H9 (cell line): ENCODE measurements around the gene DDX25. TPM values are rescaled to one million over a fixed set of nuclear protein-coding genes. Genes with fewer than 3 reads are reported as not detected.

Experiments used
- DNase-seq: peaks from one replicate; pipeline ENCODE4 v3.0.0-alpha.2; 2017
- H2AFZ ChIP-seq: one replicate; pipeline ENCODE4 v1.6.1; 2013; ENCODE audit warnings: mild to moderate bottlenecking, low read length, control low read depth, moderate library complexity
- H2AK5ac ChIP-seq: 2 replicates; pipeline ENCODE4 v1.6.1; 2013; ENCODE audit warnings: low read length, control low read depth, mixed read lengths; ENCODE audit not compliant: insufficient read length
- H2BK120ac ChIP-seq: one replicate; pipeline ENCODE4 v1.6.1; 2013; ENCODE audit warnings: low read depth, mild to moderate bottlenecking, low read length, control low read depth, inconsistent platforms; ENCODE audit not compliant: poor library complexity, severe bottlenecking
- H2BK12ac ChIP-seq: 2 replicates; pipeline ENCODE4 v1.6.1; 2013; ENCODE audit warnings: low read length, control low read depth, mixed read lengths, low read depth; ENCODE audit not compliant: insufficient read length
- H2BK15ac ChIP-seq: 2 replicates; pipeline ENCODE4 v1.6.1; 2013; ENCODE audit warnings: low read depth, low read length, control low read depth
- H2BK20ac ChIP-seq: one replicate; pipeline ENCODE4 v1.6.1; 2013; ENCODE audit warnings: low read depth, mild to moderate bottlenecking, low read length, control low read depth, inconsistent platforms; ENCODE audit not compliant: poor library complexity, severe bottlenecking
- H2BK5ac ChIP-seq: 2 replicates; pipeline ENCODE4 v1.6.1; 2013; ENCODE audit warnings: low read length, control low read depth, mixed read lengths; ENCODE audit not compliant: insufficient read length
- H3K14ac ChIP-seq: 2 replicates; pipeline ENCODE4 v1.6.1; 2013; ENCODE audit warnings: low read length, control low read depth; ENCODE audit not compliant: insufficient read depth
- H3K18ac ChIP-seq: 2 replicates; pipeline ENCODE4 v1.6.1; 2013; ENCODE audit warnings: low read depth, mild to moderate bottlenecking, mixed read lengths, low read length, control low read depth; ENCODE audit not compliant: insufficient read length
- H3K23ac ChIP-seq: 2 replicates; pipeline ENCODE4 v1.6.1; 2013; ENCODE audit warnings: low read length, control low read depth, mixed read lengths, low read depth; ENCODE audit not compliant: insufficient read length
- H3K23me2 ChIP-seq: 2 replicates; pipeline ENCODE4 v1.6.1; 2013; ENCODE audit warnings: low read depth, mild to moderate bottlenecking, mixed read lengths, low read length, control low read depth; ENCODE audit not compliant: insufficient read length, poor library complexity, severe bottlenecking
- H3K27ac ChIP-seq: 2 replicates; pipeline ENCODE4 v1.5.1; 2013; ENCODE audit warnings: low read length, control low read depth, mixed read lengths, low read depth; ENCODE audit not compliant: insufficient read length
- H3K27me3 ChIP-seq: 2 replicates; pipeline ENCODE4 v1.6.1; 2013; ENCODE audit warnings: low read length, control low read depth, inconsistent platforms; ENCODE audit not compliant: insufficient read depth
- H3K4ac ChIP-seq: 2 replicates; pipeline ENCODE4 v1.6.1; 2013; ENCODE audit warnings: low read depth, mild to moderate bottlenecking, control low read depth, inconsistent platforms, low read length, moderate library complexity
- H3K4me1 ChIP-seq: 2 replicates; pipeline ENCODE4 v1.6.1; 2013; ENCODE audit warnings: low read length, control low read depth, inconsistent platforms; ENCODE audit not compliant: insufficient read depth
- H3K4me2 ChIP-seq: 2 replicates; pipeline ENCODE4 v1.6.1; 2013; ENCODE audit warnings: low read length, control low read depth, mixed read lengths; ENCODE audit not compliant: insufficient read length, insufficient read depth
- H3K56ac ChIP-seq: 2 replicates; pipeline ENCODE4 v1.6.1; 2013; ENCODE audit warnings: low read depth, mild to moderate bottlenecking, mixed read lengths, low read length, control low read depth; ENCODE audit not compliant: insufficient read length
- H3K79me1 ChIP-seq: 2 replicates; pipeline ENCODE4 v1.6.1; 2013; ENCODE audit warnings: low read depth, mild to moderate bottlenecking, moderate library complexity, low read length, control low read depth, inconsistent platforms; ENCODE audit not compliant: insufficient read depth, poor library complexity, severe bottlenecking
- H3K79me2 ChIP-seq: 2 replicates; pipeline ENCODE4 v1.6.1; 2013; ENCODE audit warnings: low read length, control low read depth, inconsistent platforms; ENCODE audit not compliant: insufficient read depth
- H3K9ac ChIP-seq: 2 replicates; pipeline ENCODE4 v1.6.1; 2013; ENCODE audit warnings: low read length, control low read depth, mixed read lengths; ENCODE audit not compliant: insufficient read length; ENCODE audit errors: extremely low read depth
- H3K9me3 ChIP-seq: one replicate; pipeline ENCODE4 v1.6.1; 2013; ENCODE audit warnings: low read depth, low read length, inconsistent platforms; ENCODE audit not compliant: control insufficient read depth
- H3T11ph ChIP-seq: one replicate; pipeline ENCODE4 v1.6.1; 2013; ENCODE audit warnings: mild to moderate bottlenecking, low read length, control low read depth, inconsistent platforms
- H4K20me1 ChIP-seq: one replicate; pipeline ENCODE4 v1.6.1; 2013; ENCODE audit not compliant: control insufficient read depth, insufficient read length, insufficient read depth
- H4K5ac ChIP-seq: 2 replicates; pipeline ENCODE4 v1.6.1; 2013; ENCODE audit warnings: low read depth, mild to moderate bottlenecking, mixed read lengths, low read length, control low read depth; ENCODE audit not compliant: insufficient read length
- H4K8ac ChIP-seq: replicated peaks from 2 replicates; pipeline ENCODE4 v1.6.1; 2013; ENCODE audit warnings: low read length, control low read depth, mixed read lengths, low read depth; ENCODE audit not compliant: insufficient read length
- H4K91ac ChIP-seq: 2 replicates; pipeline ENCODE4 v1.6.1; 2013; ENCODE audit warnings: low read depth, mild to moderate bottlenecking, moderate library complexity, mixed read lengths, low read length, control low read depth; ENCODE audit not compliant: insufficient read length
- H3K27ac Mint-ChIP-seq, 3 experiments: 2 replicates in 2 of 3; 3 replicates in 1 of 3; pipeline ENCODE4 v1.8.0; 2020 to 2021; ENCODE audit warnings: mixed read lengths in 3 of 3, mild to moderate bottlenecking in 1 of 3, moderate library complexity in 1 of 3
- H3K27me3 Mint-ChIP-seq: 2 replicates; pipeline ENCODE4 v1.8.0; 2021; ENCODE audit warnings: low read depth, mild to moderate bottlenecking, moderate library complexity, mixed read lengths
- H3K36me3 Mint-ChIP-seq, 3 experiments: 2 replicates in 2 of 3; 3 replicates in 1 of 3; pipeline ENCODE4 v1.8.0; 2020 to 2021; ENCODE audit warnings: low read depth in 3 of 3, mixed read lengths in 3 of 3; ENCODE audit not compliant: insufficient read depth in 1 of 3
- H3K4me1 Mint-ChIP-seq, 2 experiments: 2 replicates each; pipeline ENCODE4 v1.8.0; 2020; ENCODE audit warnings: mixed read lengths in 2 of 2
- H3K4me3 Mint-ChIP-seq, 2 experiments: 2 replicates in 1 of 2; 3 replicates in 1 of 2; pipeline ENCODE4 v1.8.0; 2020 to 2021; ENCODE audit warnings: mild to moderate bottlenecking in 2 of 2, mixed read lengths in 2 of 2, moderate library complexity in 1 of 2
- H3K9me3 Mint-ChIP-seq, 2 experiments: 2 replicates in 1 of 2; 3 replicates in 1 of 2; pipeline ENCODE4 v1.8.0; 2020; ENCODE audit warnings: mild to moderate bottlenecking in 2 of 2, mixed read lengths in 2 of 2, moderate library complexity in 1 of 2
- CTCF ChIP-seq: fragments of 200-600 bp; sonication (generic); conservative IDR thresholded peaks from 3 replicates; pipeline ENCODE4 v1.8.0; 2021; ENCODE audit warnings: antibody characterized with exemption, mild to moderate bottlenecking
- WGBS: extraction: QIAGEN DNeasy Blood & Tissue Kit; methylation state at CpG from one replicate; pipeline ENCODE4 v1.1.7; 2013; ENCODE audit warnings: missing lambda C conversion rate, low lambda C conversion rate, mixed read lengths; ENCODE audit not compliant: insufficient read length; ENCODE audit errors: extremely low coverage; 5-methylcytosine and 5-hydroxymethylcytosine counted together
- total RNA-seq: library from RNA; stranded (reverse); gene quantifications from 2 replicates; pipeline ENCODE4 v1.2.1, GENCODE V29; 2021

Gene DDX25
- total RNA-seq, 1 experiment from 2014 or later = 6.9 TPM

- Histone ChIP-seq H3K4me2 (no peak overlapping the region), H4K20me1 (no peaks in the 10 kb centered on the region), H3T11ph (no peak overlapping the region), H3K4me1 (peaks cover 3% of the 10 kb centered on the region; the same call in 1 of the 2 replicates), H3K23ac (no peak overlapping the region), H2AFZ (no peak overlapping the region), H2AK5ac (no peak overlapping the region), H3K14ac (no peak overlapping the region), H3K23me2 (no peaks in the 10 kb centered on the region), H3K9me3 (no peaks in the 10 kb centered on the region), H3K79me1 (no peaks in the 10 kb centered on the region), H2BK12ac (no peak overlapping the region), H4K8ac (no peak overlapping the region), H3K9ac (no peak overlapping the region), H3K27me3 (no peaks in the 10 kb centered on the region), H2BK120ac (no peak overlapping the region), H2BK5ac (no peak overlapping the region), H3K27ac (no peak overlapping the region), H4K5ac (no peak overlapping the region), H3K18ac (no peak overlapping the region), H2BK20ac (no peak overlapping the region), H3K79me2 (no peaks in the 10 kb centered on the region), H3K4ac (no peak overlapping the region), H3K56ac (no peak overlapping the region), H2BK15ac (no peak overlapping the region), H4K91ac (no peak overlapping the region)
- no peak for TF ChIP-seq CTCF
- no CpG with 5 or more reads among the region's 4 CpGs for WGBS
- H3K4me3 Mint-ChIP-seq = no peak overlapping the region
- no peak overlapping the region for H3K27ac Mint-ChIP-seq
- H3K36me3 Mint-ChIP-seq = no peaks in the 10 kb centered on the region; a peak in 1 of 7 replicates
- no peaks in the 10 kb centered on the region for H3K27me3 Mint-ChIP-seq
- peaks cover 19% of the 10 kb centered on the region in 2 experiments for H3K4me1 Mint-ChIP-seq
- no peaks in the 10 kb centered on the region for H3K9me3 Mint-ChIP-seq
- DNase-seq = no peak
Observed at GRCh38 chr11:125940145-125940544, 35.8 kb downstream of the DDX25 start.
